MM.1S (cell line): Measurements from ENCODE around the gene GPRC5D.

ENCODE experiments used
- DNase-seq: peaks from one replicate; pipeline ENCODE4 v3.0.0-alpha.2; 2015
- H2AFZ ChIP-seq: fragments of 300-600 bp; sonication (generic); 2 replicates; pipeline ENCODE4 v1.6.0; 2016; ENCODE audit warnings: antibody characterized with exemption, low read length
- H3F3A ChIP-seq: fragments of 300-600 bp; sonication (generic); 2 replicates; pipeline ENCODE4 v1.6.1; 2016; ENCODE audit warnings: mild to moderate bottlenecking, antibody characterized with exemption, low read length, moderate library complexity, mixed read lengths; ENCODE audit not compliant: insufficient read depth
- H3K27ac ChIP-seq: fragments of 300-600 bp; sonication (generic); 2 replicates; pipeline ENCODE4 v1.5.1; 2016; ENCODE audit warnings: mild to moderate bottlenecking, low read length
- H3K27me3 ChIP-seq: fragments of 300-600 bp; sonication (generic); replicated peaks from 2 replicates; pipeline ENCODE4 v1.6.0; 2016; ENCODE audit warnings: low read length; ENCODE audit not compliant: insufficient read depth
- H3K36me3 ChIP-seq: fragments of 300-600 bp; sonication (generic); replicated peaks from 2 replicates; pipeline ENCODE4 v1.6.1; 2016; ENCODE audit warnings: mild to moderate bottlenecking, low read length, mixed read lengths; ENCODE audit not compliant: insufficient read depth
- H3K4me1 ChIP-seq: fragments of 300-600 bp; sonication (generic); 2 replicates; pipeline ENCODE4 v1.6.1; 2016; ENCODE audit warnings: low read length, mixed read lengths
- H3K4me2 ChIP-seq: fragments of 300-600 bp; sonication (generic); 2 replicates; pipeline ENCODE4 v1.6.0; 2016; ENCODE audit warnings: low read depth, low read length
- H3K4me3 ChIP-seq: fragments of 300-600 bp; sonication (generic); 2 replicates; pipeline ENCODE4 v1.5.1; 2016; ENCODE audit warnings: low read length, mixed read lengths
- H3K79me2 ChIP-seq: fragments of 300-600 bp; sonication (generic); 2 replicates; pipeline ENCODE4 v1.6.1; 2016; ENCODE audit warnings: mixed run types, low read length, mixed read lengths
- H3K9ac ChIP-seq: fragments of 300-600 bp; sonication (generic); 2 replicates; pipeline ENCODE4 v1.6.1; 2016; ENCODE audit warnings: low read length, mixed read lengths
- H3K9me2 ChIP-seq: fragments of 300-600 bp; sonication (generic); replicated peaks from 2 replicates; pipeline ENCODE4 v1.6.1; 2016; ENCODE audit warnings: mild to moderate bottlenecking, low read length, mixed read lengths; ENCODE audit not compliant: insufficient read depth
- H3K9me3 ChIP-seq: fragments of 300-600 bp; sonication (generic); replicated peaks from 2 replicates; pipeline ENCODE4 v1.6.1; 2016; ENCODE audit warnings: mild to moderate bottlenecking, low read length, mixed read lengths; ENCODE audit not compliant: insufficient read depth
- H4K20me1 ChIP-seq: fragments of 300-600 bp; sonication (generic); 2 replicates; pipeline ENCODE4 v1.6.1; 2016; ENCODE audit warnings: mild to moderate bottlenecking, low read length, moderate library complexity, mixed read lengths; ENCODE audit not compliant: insufficient read depth
- CTCF ChIP-seq: fragments of 300-600 bp; sonication (generic); IDR thresholded peaks from 2 replicates; pipeline ENCODE4 v1.5.1; 2016; ENCODE audit warnings: antibody characterized with exemption, low read length, mixed read lengths
- EZH2 ChIP-seq: fragments of 300-600 bp; sonication (generic); optimal IDR thresholded peaks from 2 replicates; pipeline ENCODE3; 2017; ENCODE audit warnings: low read depth, mild to moderate bottlenecking, antibody characterized with exemption, low read length, mixed read lengths
- EZH2phosphoT487 ChIP-seq: fragments of 300-600 bp; sonication (generic); IDR thresholded peaks from 2 replicates; pipeline ENCODE4 v1.6.1; 2018; ENCODE audit warnings: antibody characterized with exemption, low read length

Gene GPRC5D

GRCh38 chr12:12917517-12917916, 34.5 kb downstream of the GPRC5D start:
- no peaks in the 10 kb centered on the region for H3K9me3 ChIP-seq
- no peak for TF ChIP-seq CTCF
- TF ChIP-seq EZH2phosphoT487: no peak
- TF ChIP-seq EZH2: no peak
- H3K79me2 ChIP-seq: no peaks in the 10 kb centered on the region
- H3K36me3 ChIP-seq: no peaks in the 10 kb centered on the region
- no peaks in the 10 kb centered on the region for H4K20me1 ChIP-seq
- no peak overlapping the region for H3K9ac ChIP-seq
- H3K27me3 ChIP-seq: no peaks in the 10 kb centered on the region
- no peak overlapping the region for H3K4me3 ChIP-seq
- no peaks in the 10 kb centered on the region for H3K9me2 ChIP-seq
- H2AFZ ChIP-seq: no peak overlapping the region
- H3K4me1 ChIP-seq: peaks cover 3% of the 10 kb centered on the region
- H3K4me2 ChIP-seq: no peak overlapping the region
- DNase-seq: no peak
- no peaks in the 10 kb centered on the region for H3F3A ChIP-seq
- H3K27ac ChIP-seq: no peak overlapping the region

- no peaks in the 10 kb centered on the region for H4K20me1 ChIP-seq
- no peak overlapping the region for H3K27ac ChIP-seq
- no peaks in the 10 kb centered on the region for H3K36me3 ChIP-seq
- peak; percentile 84 for DNase-seq
- peaks cover 3% of the 10 kb centered on the region for H3K4me1 ChIP-seq
- peak; percentile 98 for TF ChIP-seq CTCF
- no peak for TF ChIP-seq EZH2
- H2AFZ ChIP-seq: 0 out of 2 replicates have a peak overlapping the region, but pooled peaks have one; percentile 1
- H3K79me2 ChIP-seq: no peaks in the 10 kb centered on the region
- H3K9me3 ChIP-seq: no peaks in the 10 kb centered on the region
- H3K27me3 ChIP-seq: no peaks in the 10 kb centered on the region
- no peak overlapping the region for H3K4me3 ChIP-seq
- H3K4me2 ChIP-seq: no peak overlapping the region
- H3K9me2 ChIP-seq: no peaks in the 10 kb centered on the region
- no peaks in the 10 kb centered on the region for H3F3A ChIP-seq
- H3K9ac ChIP-seq: no peak overlapping the region
Measured at GRCh38 chr12:12916135-12916944, 35.6 kb downstream of the GPRC5D start.

GRCh38 chr12:12915656-12916055, 36.3 kb downstream of the GPRC5D start:
- no peaks in the 10 kb centered on the region for H3K27me3 ChIP-seq
- no peak overlapping the region for H3K4me3 ChIP-seq
- H3K4me2 ChIP-seq: no peak overlapping the region
- no peak overlapping the region for H2AFZ ChIP-seq
- no peaks in the 10 kb centered on the region for H4K20me1 ChIP-seq
- no peak overlapping the region for H3K9ac ChIP-seq
- H3K9me2 ChIP-seq: no peaks in the 10 kb centered on the region
- no peak overlapping the region for H3K27ac ChIP-seq
- TF ChIP-seq EZH2phosphoT487 (no peak), CTCF (no peak), EZH2 (no peak)
- no peaks in the 10 kb centered on the region for H3K36me3 ChIP-seq
- H3K9me3 ChIP-seq: no peaks in the 10 kb centered on the region
- H3K4me1 ChIP-seq: peaks cover 3% of the 10 kb centered on the region
- no peak for DNase-seq
- H3K79me2 ChIP-seq: no peaks in the 10 kb centered on the region
- H3F3A ChIP-seq: no peaks in the 10 kb centered on the region
